Muscle of arm (tissue), 12 donors: ENCODE data around the gene KIAA0825. TPM values are rescaled to one million over a fixed set of nuclear protein-coding genes. Genes with fewer than 3 reads are reported as not detected.
"Not testable (repeated sequence)": the region's sequence is repeated elsewhere in the genome, so short reads cannot be mapped to it uniquely, and the experiment has no call there.

Experiments
- DNase-seq: peaks from one replicate; pipeline ENCODE4 v3.0.0-alpha.2; 2013
- polyA plus RNA-seq, 12 donors: library from polyadenylated mRNA; unstranded; fragments of 120-200 nt; gene quantifications; one replicate each; pipeline ENCODE4 v1.2.1, GENCODE V29; 2013; ENCODE audit not compliant: insufficient read length in 12 of 12

The KIAA0825 gene
- polyA plus RNA-seq, 12 donors = 2.2 to 3.6 (median 3.1) TPM; not detected in 2

DNA sequence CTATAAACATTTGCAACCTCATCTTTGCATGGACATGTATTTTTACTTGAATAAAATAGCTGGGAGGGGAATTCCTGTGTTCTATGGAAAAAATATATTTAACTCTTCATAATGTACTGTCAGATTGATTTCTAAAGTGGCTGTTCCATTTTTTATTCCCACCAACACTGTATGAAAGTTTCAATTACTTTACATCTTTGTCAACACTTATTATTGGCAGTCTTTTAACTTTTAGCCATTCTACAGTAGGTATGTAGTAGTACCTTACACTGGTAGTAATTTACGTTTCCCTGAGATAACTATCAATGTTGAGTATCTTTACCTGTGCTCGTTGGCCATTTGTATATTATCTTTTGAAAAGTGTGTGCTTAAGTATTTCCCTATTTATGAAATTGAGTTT is 429.7 kb downstream of the KIAA0825 start:
- no peak for DNase-seq

DNA sequence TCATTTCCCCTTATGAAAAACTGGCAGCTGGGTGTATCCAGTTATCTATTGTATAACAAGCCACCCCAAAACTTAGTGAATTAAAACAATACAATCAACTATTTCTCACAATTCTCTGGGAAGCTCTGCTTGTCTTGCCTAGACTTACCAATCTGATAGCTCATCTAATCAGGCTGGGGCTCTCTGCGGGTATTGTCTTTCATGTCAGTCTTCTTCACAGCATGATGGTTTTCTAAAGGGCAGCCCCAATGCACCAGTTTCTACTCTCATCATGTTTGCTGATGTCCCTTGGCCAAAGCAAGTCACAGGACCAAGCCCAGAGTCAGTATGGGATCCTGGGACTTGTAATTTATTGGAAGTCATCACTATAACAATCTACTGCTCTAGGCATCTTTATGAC is 433.5 kb downstream of the KIAA0825 start:
- DNase-seq = no peak

DNA sequence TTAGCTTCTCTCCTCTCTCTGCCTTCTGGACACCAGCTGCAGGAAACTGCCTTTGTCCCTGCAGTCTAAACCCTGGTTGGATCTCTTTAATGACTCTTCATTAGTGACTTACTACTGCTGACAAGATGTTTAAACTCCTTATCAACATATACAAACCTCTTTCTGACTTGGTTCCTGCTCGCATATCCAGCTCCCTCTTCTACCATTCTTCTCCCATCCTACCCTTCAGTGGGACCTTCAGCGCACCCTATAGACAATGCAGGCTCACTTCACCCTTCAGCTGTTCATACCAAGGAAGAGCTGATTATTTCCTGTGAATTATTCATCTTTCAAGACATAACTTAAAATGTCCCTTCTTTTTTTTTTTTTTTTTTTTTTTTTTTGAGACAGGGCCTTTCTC is 436.5 kb downstream of the KIAA0825 start:
- DNase-seq = no peak

DNA sequence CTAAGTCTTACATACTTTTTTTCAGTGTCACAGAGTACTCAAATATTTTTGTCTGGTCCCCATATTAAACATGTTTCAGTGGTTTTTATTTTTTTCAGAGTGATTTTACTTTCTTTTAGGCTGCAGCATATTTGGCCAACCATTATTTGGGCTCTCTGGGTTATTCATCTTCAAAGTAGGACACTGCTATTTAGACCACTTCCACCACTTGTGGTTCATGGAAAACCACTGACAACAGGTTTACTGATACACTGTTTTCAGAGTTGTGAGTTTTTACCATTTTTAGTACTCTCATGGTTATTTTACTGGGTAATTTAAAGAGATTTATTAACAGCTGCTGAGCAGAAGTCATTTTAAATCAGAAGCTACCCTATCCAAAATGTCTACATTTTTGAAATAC is 437.6 kb downstream of the KIAA0825 start:
- DNase-seq = no peak

DNA sequence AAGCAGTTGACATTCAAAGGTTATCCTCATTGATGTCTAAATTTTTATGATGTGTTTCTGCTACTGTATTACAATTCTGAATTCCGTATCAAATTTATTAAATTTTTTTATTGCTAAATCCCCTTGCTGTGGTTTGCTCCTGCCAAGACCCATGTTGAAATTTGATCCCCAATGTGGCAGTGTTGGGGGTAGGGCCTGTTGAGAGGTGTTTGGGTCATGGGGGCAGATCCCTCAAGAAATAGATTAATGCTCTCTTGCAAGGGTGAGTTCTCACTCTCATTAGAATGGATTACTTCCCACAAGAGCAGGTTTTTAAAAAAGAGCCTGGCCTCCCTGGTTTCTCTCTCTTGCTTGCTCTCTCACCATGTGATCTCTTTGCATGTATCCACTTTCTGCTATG is 442.5 kb downstream of the KIAA0825 start:
- no peak for DNase-seq

DNA sequence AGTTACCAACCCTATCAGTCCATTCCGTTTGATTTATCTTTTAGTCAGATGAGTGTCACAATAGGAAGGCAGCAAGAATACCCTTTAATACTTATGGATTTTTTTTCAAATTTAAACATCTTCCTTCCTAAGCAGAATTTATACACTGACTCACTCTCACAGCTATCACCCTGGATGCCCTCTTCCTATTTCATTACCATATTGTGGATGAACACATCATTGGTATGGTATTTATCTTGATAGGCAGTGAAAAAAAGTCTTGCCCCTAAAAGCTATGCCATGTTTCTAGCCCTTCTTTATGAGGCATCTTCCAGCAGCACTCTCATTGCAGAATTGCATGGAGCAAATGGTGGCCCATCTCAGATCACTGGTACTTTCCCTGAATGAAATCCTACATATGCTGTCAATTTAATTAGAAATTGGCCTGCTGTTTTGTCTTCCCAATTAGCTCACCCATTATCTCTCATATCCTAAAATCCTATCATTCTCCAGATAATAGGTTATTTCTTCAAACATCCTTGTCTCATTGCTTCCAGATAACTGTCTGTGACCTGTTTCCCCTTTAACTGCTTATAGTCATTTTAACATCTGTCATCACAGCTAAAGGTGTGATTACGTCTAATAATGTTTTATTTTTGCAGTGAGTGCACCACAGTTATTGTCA is 443.5 kb downstream of the KIAA0825 start:
- no peak for DNase-seq

DNA sequence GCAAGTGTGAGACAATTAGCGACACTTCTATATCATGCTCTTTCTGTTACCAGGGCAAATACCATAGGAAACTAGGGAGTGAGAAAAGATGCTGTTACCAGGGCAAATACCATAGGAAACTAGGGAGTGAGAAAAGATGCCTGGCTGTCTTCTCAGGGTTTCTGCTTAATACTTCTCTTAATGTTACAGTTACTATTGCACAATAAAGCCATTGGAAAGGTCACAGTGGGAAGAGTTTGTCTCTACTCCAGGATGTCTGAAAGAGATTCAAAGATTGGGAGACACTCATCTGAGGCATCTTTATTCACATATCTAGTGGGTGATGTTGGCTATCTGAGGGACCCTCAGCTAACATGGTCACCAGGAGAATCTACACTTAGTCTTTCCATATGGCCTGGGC is 445.3 kb downstream of the KIAA0825 start:
- no peak for DNase-seq

DNA sequence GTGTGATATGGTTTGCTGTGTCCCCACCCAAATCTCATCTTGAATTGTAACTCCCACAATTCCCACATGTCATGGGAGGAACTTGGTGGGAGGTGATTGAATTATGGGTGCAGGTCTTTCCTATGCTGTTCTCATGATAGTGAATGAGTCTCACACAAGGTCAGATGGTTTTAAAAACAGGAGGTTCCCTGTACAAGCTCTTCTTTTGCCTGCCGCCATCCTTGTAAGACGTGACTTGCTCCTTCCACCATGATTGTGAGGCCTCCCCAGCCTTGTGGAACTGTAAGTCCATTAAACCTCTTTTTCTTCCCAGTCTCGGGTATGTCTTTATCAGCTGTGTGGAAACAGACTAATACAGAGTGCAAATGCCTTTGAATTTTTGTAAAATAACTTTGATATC is 447.3 kb downstream of the KIAA0825 start:
- not testable (repeated sequence) for DNase-seq

DNA sequence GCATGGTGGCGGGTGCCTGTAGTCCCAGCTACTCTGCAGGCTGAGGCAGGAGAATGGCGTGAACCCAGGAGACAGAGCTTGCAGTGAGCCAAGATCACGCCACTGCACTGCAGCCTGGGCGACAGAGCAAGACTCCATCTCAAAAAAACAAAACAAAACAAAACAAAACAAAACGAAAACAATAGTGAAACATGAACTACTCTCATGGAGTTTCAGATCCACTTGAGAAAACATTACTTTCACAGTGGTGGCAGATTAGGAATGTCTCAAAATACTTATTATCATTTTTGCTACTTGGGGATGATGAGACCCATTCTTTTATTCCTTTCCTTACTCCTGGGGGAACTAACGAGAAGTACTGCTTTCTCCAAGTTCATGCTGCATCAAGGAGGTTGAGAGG is 448.2 kb downstream of the KIAA0825 start:
- DNase-seq = not testable (repeated sequence)

DNA sequence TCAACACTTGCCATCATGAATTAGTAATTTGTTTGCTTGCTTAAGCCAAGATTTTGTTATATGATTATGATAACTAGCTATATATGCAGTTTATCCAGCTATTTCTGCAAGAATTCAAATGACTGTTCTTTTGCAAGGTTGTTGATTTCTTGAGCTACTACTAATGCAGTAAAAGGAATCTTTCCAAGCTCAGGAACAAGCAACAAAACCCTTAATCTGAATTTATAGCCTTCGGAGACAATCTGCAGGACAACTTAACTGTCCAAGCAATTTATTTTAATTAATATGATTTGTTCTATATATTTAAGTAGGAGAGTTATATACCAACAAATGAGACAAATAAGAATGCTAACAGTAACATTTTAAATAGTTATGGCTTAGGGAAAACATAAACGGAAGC is 450.3 kb downstream of the KIAA0825 start:
- DNase-seq = no peak

DNA sequence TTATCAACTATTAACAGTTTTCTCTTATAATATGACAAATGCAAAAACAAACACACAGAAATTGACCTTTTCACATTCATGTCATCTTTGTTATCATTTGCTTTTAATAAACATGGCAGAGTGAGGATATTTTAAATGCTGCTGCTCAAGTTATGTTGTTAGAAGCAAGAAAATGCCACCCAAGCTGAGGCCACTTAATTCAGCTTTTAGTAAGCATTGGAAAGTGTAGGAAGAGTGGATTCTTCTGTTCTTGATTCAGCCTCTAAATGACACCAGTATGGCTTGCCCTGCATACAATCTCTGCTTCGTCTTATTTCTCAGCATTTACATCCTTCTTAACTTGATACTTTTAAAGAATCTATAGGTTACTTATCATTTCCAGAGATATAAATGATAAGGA is 456.6 kb downstream of the KIAA0825 start:
- no peak for DNase-seq

DNA sequence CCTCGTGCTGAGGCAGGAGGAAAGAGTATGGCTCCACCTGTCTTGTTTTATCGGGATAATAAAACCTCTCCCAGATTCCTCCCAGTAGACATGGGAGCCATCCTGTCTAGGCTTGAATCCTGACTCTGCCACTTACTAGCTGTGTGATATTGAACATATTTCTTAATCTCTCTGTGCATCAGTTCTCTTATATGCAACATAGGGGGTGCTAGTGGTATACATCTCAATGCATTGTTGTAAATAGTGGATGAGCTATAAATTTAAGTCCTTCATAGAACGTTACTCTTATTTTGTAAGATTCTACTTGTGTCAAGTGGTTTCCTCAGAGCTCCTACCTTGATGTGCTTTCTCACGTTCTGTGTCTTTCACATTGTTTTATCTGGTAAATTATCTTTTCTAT is 459.3 kb downstream of the KIAA0825 start:
- DNase-seq = no peak

DNA sequence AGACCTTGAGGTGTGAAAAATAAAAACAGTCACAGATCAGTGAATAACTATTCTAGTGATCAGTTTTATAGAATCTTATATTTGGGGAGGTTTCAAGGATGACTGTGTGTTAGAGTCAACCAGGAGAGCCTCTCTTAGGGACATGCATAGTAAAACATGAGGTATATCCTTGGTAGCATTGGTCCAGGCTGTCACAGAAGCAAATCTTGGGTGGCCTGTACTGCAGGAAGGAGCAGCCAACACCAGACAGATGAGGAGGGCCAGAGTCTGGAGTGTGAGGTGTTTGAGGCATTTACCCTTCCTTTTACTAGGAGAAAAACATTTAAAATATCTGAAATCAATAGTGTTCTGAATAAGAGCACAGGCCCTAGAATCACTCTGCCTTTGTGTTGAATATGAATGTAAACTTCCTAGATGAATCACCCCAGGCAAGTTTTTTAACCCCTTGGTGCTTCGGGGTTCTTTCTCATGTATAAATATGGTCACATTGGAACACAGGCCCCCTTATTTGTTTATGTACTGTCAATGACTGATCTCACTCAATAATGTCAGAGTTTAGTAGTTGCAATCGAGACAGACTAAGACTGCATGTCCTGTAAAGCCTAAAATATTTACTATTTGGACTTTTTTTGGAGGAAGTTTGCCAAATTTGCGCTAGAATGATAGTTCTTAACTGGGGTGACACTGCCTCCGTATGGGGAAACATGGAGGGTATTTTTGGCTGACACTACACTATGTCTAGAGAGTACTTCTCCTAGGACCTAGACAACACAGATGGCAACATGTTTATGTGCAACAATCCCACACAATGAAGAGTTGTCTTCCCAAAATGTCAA is 460.5 kb downstream of the KIAA0825 start:
- no peak for DNase-seq

DNA sequence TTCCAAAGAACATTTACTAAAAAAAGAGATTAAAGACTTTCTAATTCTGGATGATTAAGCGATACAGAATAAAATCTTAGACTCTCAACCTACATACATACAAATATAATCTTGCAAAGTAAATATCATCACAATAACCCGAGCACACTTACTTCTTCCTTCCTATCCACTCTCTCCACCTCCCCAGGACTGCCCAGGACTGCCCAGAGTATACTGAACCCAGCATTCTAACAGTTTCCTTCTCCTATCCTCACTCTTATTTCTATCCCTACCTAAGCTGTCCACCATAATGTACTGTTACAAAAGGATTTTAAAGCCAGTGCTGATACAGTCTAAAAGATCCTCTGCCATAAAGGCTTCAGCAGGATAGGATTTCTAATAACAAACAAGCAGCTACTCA is 463.7 kb downstream of the KIAA0825 start:
- no peak for DNase-seq

DNA sequence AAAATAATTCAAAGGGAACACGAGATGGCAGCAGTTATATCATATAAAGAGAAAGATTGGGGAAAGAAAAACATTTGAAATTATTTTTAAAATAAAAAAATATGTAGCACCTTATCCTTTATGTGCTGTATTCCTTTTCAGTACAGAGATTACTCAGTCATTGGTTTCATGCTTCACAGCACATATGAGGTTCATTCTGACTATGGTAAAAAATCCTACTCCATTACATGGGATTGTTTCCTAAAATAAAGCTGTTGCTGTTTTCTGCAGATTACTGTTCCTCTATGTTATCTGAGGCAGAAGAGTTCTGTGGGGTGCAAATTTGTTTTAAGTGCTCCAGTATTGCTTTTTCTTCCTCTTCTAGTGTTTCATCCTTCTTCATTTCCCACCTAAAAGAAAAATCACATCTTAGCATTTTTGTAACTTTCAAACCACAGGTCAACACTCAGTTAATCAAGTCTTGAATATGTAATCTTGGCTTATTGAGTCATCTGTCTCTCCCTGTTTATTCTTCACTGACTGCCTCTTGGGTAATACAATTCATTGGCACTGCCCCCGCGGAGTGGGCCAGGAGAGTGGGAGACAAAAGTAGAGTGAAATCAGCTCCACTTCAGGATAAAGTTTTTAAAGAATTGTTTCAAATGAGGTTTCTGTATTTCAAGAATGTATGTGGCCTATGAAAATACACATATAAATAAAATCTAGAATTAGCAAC is 464.5 kb downstream of the KIAA0825 start:
- no peak for DNase-seq

DNA sequence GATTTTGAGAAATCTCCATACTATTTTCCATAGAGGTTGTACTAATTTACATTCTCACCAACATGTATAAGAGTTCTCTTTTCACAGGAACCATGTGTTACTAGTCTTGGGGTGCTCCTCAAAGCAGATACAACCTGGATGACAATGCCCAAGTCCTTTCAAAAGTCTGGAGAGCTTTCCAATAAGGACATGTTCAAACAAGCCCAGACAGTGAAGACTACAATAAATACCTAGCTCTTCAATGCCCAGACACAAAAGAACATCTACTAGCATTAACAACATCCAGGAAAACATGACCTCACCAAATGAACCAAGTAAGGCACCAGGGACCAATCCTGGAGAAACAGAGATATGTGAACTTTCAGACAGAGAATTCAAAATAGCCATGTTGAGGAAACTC is 474.8 kb downstream of the KIAA0825 start:
- not testable (repeated sequence) for DNase-seq

DNA sequence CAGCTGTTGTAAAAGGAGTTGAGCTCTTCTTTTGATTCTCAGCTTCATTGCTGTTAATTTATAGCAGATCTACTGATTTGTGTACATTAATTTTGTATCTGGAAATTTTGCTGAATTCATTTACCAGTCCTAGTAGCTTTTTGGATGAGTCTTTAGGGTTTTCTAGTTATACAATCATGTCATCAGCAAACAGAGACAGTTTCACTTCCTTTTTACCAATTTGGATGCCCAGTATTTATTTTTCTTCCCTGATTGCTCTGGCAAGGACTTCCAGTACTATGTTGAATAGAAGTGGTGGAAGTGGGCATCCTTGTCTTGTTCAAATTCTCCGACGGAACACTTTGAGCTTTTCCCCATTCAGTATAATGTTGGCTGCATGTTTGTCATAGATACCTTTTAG is 478.1 kb downstream of the KIAA0825 start:
- no peak for DNase-seq

DNA sequence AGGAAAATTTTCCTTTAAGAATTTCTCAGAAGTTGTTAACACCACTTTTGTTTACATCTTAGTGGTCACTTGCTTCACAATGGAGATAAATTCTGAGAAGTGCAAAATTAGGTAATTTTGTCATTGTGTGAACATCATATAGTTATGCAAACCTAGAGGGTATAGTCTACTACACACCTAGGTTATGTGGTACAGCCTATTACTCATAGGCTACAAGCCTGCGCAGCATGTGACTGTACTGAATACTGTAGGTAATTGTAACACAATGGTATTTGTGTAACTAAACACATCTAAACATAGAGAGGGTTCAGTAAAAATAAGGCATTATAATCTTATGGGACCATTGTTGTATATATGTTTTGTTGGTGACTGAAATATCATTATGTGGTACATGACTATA is 488.3 kb downstream of the KIAA0825 start:
- DNase-seq = no peak

DNA sequence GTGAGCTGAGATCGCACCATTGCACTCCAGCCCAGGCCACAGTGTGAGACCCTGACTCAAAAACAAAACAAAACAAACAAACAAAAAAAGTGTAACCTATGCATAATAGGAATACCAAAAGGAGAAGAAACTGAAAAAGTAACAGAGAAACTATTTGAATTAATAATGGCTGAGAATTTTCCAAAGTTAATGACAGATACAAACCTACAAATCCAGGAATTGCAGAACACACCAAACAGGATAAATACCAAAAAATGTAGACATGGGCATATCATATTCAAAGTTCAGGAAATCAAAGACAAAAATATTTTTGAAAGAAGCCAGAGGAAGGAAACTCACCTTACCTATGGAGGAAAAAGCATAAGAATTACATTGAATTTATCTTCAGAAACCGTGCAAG is 493.3 kb downstream of the KIAA0825 start:
- DNase-seq = no peak

DNA sequence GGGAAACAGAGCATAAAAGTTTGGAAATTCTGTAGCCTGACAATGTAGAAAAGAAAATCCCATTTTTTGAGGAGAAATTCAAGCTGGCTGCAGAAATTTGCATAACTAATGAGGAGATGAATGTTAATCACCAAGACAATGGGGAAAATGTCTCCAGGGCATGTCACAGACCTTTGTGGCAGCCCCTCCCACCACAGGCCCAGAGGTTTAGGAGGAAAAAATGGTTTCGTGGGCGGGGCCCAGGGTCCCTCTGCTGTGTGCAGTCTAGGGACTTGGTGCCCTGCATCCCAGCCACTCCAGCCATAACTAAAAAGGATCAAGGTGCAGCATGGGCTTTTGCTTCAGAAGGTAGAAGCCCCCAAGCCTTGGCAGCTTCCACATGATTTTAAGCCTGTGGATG is 502.1 kb downstream of the KIAA0825 start:
- not testable (repeated sequence) for DNase-seq

DNA sequence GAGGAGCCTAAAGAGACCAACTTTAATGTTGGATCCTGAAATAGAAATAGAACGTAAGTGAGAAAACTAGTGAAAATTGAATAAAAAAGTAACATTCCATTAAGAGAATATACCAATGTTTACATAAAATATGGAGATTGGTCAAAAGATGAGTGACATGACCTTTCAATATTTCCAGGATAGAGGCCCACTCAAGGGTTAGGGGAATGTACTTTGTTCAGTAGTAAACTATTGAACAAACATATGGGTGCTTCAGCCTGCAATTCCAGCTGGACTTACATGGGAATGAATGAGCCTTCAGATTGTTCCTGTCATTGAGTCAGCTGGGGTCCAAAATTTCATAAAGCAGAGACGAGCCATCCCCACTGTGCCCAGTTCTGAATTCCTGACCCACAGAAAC is 505.3 kb downstream of the KIAA0825 start:
- DNase-seq = no peak

DNA sequence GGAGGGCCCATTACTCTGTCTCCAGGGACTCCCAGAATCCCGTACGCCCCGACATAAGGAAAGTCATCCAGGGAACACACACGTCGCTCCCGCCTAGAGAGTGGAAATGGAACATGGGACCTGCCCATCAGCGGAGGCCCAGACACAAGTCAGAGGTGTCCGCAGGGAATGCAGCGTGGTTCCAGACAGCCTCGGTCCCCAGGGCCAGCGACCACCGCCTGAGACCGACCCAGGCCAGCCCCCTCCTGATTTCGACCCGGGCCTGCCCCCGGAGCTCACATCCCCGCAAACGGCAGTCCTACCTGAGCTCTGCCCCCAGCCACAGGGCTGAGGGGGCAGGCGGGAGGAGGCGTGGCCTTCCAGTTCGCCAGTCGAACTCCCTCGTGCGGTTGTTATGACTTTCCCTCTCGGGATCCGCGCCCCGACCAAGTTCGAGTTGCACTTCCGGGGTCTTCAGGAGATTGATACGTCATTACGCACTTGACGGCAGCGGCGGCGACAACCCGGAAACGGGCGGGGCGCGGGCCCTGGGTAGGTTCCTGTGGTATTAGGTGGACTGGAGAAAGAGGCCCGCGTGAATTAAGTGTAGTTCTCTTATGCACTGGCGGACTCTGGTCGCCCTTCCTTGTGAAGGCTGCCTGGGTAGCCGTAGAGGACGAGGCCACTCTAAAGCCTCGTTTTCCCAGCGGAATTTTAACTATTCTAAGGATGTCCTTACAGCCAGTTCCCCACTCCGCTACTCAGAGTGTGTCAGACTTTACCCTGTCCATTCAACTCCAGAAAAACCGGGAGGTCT is 507.0 kb downstream of the KIAA0825 start:
- DNase-seq = peak; percentile 91
